Measurements from ENCODE around the gene SPATA31D4.

DNA sequence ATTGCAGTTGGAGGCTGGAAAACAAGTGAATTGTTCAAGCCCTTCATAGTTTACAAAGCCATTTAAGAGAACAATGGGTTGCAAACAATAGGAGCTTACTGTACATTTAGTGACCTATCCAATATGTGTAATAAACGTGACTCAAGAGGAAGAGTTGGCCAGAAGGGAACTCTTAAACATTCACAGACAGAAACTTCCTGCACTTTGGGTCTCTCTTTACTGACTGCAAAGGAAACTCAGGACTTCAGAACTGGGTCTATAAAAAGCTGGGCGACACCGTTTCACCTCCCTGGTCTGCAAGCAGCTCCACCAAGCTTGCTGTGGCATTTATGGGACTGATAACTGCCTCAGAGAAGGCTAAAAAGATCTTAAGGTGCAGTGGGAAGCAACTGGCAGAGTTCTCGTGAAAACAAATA lies 48.7 kb upstream of the SPATA31D4 start:
- TF ChIP-seq CTCF (IDR thresholded peaks at IDR 0.05) (no peak), POLR2A (IDR thresholded peaks at IDR 0.05) (no peak), EP300 (IDR thresholded peaks at IDR 0.05) (no peak)

Data from ovary (tissue), 3 donors.